ENCODE results near the gene LIMK1. TPM values are rescaled to one million over a fixed set of nuclear protein-coding genes. Genes with fewer than 3 reads are reported as not detected.

The LIMK1 gene
- total and polyA plus RNA-seq, 2 of the 13 experiments (the other 11 are each of a cell fraction or from before 2014, with no cell fraction given) = 8.9 to 18.8 TPM

- TF ChIP-seq AHDC1 (CRISPR knock-in tag; IDR thresholded peaks at IDR 0.05; ENCODE audit: borderline replicate concordance) (no peak), FOXA3 (CRISPR knock-in tag; IDR thresholded peaks at IDR 0.05) (no peak), RNF2 (conservative IDR thresholded peaks at IDR 0.05; ENCODE audit: low read depth) (no peak), ERF (CRISPR knock-in tag; IDR thresholded peaks at IDR 0.05) (no peak), ZBTB42 (CRISPR knock-in tag; IDR thresholded peaks at IDR 0.05) (no peak), AFF4 (CRISPR knock-in tag; IDR thresholded peaks at IDR 0.05) (no peak), PHF8 (CRISPR knock-in tag; IDR thresholded peaks at IDR 0.05) (no peak), ZNF143 (CRISPR knock-in tag; IDR thresholded peaks at IDR 0.05) (no peak), ZNF761 (CRISPR knock-in tag; conservative IDR thresholded peaks at IDR 0.05) (no peak), MBNL3 (CRISPR knock-in tag; conservative IDR thresholded peaks at IDR 0.05) (no peak), HIVEP1 (CRISPR knock-in tag; IDR thresholded peaks at IDR 0.05) (no peak), ZNF18 (CRISPR knock-in tag; IDR thresholded peaks at IDR 0.05; ENCODE audit: insufficient replicate concordance) (no peak), ELF3 (CRISPR knock-in tag; IDR thresholded peaks at IDR 0.05) (no peak), FOSL1 (CRISPR knock-in tag; IDR thresholded peaks at IDR 0.05; ENCODE audit: borderline replicate concordance) (no peak), FOXK1 (CRISPR knock-in tag; IDR thresholded peaks at IDR 0.05; ENCODE audit: borderline replicate concordance, low read depth) (no peak), FOXO1 (CRISPR knock-in tag; IDR thresholded peaks at IDR 0.05) (peak; percentile 30; the same call in 1 of the 2 replicates), ZBTB39 (CRISPR knock-in tag; IDR thresholded peaks at IDR 0.05) (no peak)
Observed at GRCh38 chr7:74051629-74052410, 31.8 kb upstream of the LIMK1 start (continued).

Measured in HepG2 (cell line).